Transverse colon (tissue), 4 donors: Measurements from ENCODE around the gene VAV2.

Experiments
- EP300 ChIP-seq: sonication (generic); formaldehyde crosslinking; IDR thresholded peaks from one replicate; pipeline ENCODE4 v1.6.1; 2017; ENCODE audit warnings: antibody characterized with exemption, low read depth
- POLR2A ChIP-seq: fragments of 450-650 bp; IDR thresholded peaks from one replicate; pipeline ENCODE4 v1.6.1; 2016; ENCODE audit warnings: antibody characterized with exemption, mild to moderate bottlenecking, moderate library complexity
- POLR2AphosphoS5 ChIP-seq, 3 donors: sonication (generic); formaldehyde crosslinking; IDR thresholded peaks; one replicate each; pipeline ENCODE4 v1.6.1; 2016; ENCODE audit warnings: antibody characterized with exemption in 3 of 3
- TF ChIP-seq, protein P1 (sequence below), 5 experiments: fragments of 200-600 bp in 3 of 5; fragments of 450-650 bp in 2 of 5; sonication (generic) in 3 of 5; IDR thresholded peaks; 1 replicate in 2 of 5; 2 replicates in 3 of 5; pipeline ENCODE4 v1.5.1; 2016 to 2017; ENCODE audit warnings: antibody characterized with exemption in 5 of 5, inconsistent platforms in 3 of 5, mild to moderate bottlenecking in 2 of 5, moderate library complexity in 1 of 5

DNA sequence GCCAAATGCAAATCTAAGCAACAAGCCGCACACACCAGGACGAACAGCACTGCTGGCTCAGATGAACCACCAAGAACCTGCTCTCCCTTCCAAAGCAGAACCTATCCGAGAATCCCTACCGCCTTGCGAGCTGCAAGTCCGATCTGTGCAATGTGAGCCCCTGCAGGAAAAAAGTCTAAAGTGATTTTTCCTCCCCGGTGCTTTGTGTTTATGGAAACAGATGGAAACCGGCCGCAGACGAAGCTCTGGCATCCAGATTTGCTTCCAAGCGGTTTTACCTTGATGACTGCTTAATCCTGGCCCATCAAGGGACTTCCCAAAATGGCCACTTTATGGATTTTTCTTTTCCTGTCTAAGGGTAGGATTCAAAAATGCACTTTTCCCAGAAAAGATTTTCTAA is 112.5 kb downstream of the VAV2 start:
- TF ChIP-seq, protein P1, sequence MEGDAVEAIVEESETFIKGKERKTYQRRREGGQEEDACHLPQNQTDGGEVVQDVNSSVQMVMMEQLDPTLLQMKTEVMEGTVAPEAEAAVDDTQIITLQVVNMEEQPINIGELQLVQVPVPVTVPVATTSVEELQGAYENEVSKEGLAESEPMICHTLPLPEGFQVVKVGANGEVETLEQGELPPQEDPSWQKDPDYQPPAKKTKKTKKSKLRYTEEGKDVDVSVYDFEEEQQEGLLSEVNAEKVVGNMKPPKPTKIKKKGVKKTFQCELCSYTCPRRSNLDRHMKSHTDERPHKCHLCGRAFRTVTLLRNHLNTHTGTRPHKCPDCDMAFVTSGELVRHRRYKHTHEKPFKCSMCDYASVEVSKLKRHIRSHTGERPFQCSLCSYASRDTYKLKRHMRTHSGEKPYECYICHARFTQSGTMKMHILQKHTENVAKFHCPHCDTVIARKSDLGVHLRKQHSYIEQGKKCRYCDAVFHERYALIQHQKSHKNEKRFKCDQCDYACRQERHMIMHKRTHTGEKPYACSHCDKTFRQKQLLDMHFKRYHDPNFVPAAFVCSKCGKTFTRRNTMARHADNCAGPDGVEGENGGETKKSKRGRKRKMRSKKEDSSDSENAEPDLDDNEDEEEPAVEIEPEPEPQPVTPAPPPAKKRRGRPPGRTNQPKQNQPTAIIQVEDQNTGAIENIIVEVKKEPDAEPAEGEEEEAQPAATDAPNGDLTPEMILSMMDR (IDR thresholded peaks at IDR 0.05), result no peak
- TF ChIP-seq EP300 (no peak), POLR2A (no peak), POLR2AphosphoS5 (IDR thresholded peaks at IDR 0.05) (no peak)
